Measurements from ENCODE around the gene ZNF888. TPM values are rescaled to one million over a fixed set of nuclear protein-coding genes. Genes with fewer than 3 reads are reported as not detected.

Gene ZNF888
- total RNA-seq = 2.4 and 2.8 TPM in 2 replicates

GRCh38 chr19:52922841-52923777 lies at the start of gene ZNF888:
Gene ZNF888, minus strand, starts transcription at chr19:52923428. Its CDS starts 5,555 bp downstream, at chr19:52917873.

DNA sequence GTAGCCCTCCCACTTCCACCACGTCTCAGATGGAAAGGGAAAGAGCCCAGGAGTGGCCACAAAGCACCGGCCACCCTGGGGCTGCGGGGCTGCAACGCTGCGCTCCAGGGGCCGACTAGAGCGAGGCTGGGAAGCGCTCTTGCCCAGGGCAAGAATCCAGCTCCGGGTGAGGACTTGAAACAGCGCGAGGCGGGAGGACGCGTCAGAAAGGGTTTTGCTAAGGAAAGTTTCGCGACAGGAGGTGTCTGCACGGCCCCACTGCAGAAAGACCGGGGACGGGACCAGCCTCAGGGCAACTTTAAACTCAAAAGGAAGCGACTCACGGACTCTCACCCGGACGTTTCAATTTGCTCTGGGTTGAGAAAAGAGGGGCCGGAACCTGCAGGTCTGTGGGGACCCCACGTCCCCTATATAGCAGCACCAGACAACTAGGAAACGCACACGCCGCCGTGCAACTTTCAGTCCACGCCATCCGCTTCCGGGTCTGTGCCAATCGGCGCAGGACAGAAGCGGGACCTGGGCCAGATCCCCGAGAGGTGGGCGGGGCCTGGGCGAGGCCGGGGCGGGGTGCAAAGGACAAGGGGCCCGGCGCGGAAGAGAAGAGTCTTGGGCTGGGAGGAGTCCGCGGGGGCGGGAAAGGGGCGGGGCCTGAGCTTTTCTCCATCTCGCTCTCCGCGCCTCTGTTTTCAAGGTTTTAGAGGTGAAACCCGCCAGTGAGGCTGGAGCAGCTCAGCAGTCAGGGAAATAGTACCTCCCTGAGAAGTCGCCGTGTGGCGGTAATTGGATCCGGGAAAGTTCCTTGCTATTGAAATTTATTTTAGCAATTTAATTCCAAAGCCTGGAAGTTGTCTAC lies 39.4 kb upstream of the ZNF888 start, which contains the start of gene ZNF816:
Gene ZNF816, minus strand, starts transcription at position 488 of the 853 bp plus-strand sequence. CDS start 6,792 bp downstream, outside the sequence.

DNA sequence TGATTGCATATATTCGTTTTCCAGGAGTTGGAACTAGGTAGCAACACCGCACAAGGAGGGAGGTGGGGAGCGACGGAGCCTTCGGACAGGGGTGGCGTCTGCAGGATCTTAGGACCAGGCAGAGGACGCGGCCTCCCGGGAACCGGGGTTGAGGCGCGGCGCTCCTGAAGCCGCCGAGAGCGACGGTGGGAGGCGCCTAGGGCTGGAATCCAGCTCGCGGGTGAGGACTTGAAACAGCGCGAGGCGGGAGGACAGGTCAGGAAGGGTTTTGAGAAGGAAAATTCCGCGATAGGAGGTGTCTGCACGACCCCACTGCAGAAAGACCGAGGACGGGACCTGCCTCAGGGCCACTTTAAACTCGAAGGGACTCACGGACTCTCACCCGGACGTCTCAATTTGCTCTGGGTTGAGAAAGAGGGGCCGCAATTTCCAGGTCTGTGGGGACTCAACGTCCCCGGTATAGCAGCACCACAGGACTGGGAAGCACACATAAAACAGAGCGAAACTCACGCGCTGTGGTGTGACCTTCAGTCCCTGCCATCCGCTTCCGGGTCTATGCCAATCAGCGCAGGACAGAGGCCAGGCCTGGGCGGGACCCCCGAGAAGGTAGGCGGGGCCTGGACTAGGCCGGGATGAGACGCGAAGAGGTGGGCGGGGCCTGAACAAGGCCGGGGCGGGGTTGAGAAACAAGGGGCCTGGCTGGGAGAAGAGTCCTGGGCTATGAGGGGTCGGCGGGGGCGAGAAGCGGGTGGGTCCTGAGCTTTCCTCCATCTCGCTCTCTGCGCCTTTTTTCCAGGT lies 25.9 kb downstream of the ZNF888 start, which contains the start of gene ZNF320:
Gene ZNF320, minus strand, starts transcription at position 498 of the 798 bp plus-strand sequence. CDS start 7,380 bp downstream, outside the sequence.

GRCh38 chr19:52857378-52858191 lies 65.6 kb downstream of the ZNF888 start, which contains the start of gene ZNF468:
Gene ZNF468, minus strand, starts transcription at chr19:52857619. Its CDS starts 3,347 bp downstream, at chr19:52854272.

Other genes with a start within 250 kb of the ZNF888 start
- gene ZNF611, start 188.4 kb downstream of the ZNF888 start, total RNA-seq = 6.1 and 11.4 TPM in 2 replicates
- gene ZNF600, start 136.6 kb downstream of the ZNF888 start, total RNA-seq = 2.2 and 3.9 TPM in 2 replicates
- 5.9 and 11.1 TPM in 2 replicates for gene ZNF28, start 101.8 kb downstream of the ZNF888 start, total RNA-seq
- 6.9 and 8.3 TPM in 2 replicates for gene ZNF468, start 65.8 kb downstream of the ZNF888 start, total RNA-seq
- gene ZNF320, start 25.8 kb downstream of the ZNF888 start, total RNA-seq = 4.2 and 5.4 TPM in 2 replicates
- gene ZNF816, start 39.5 kb upstream of the ZNF888 start, total RNA-seq = 2.1 and 5.4 TPM in 2 replicates
- not detected in 2 replicates for gene ERVV-1, start 90.5 kb upstream of the ZNF888 start, total RNA-seq
- not detected in 2 replicates for gene ERVV-2, start 121.3 kb upstream of the ZNF888 start, total RNA-seq
- gene ZNF160, start 180.0 kb upstream of the ZNF888 start, total RNA-seq = 18.5 and 20.3 TPM in 2 replicates
- gene ZNF415, start 209.5 kb upstream of the ZNF888 start, total RNA-seq = 4.5 and 9.0 TPM in 2 replicates
- gene ZNF347, start 235.6 kb upstream of the ZNF888 start, total RNA-seq = 5.4 and 7.6 TPM in 2 replicates

Measured in cardiac ventricle fibroblast (primary cell).